Stimulated activated CD8-positive, alpha-beta memory T cell treated with anti-CD3 and anti-CD28 coated beads, Interleukin-7, amount 100 ng/mL, for 48 hours (primary cell): ENCODE data around the gene CCNH.

Source experiments
- DNase-seq, 2 donors: peaks; one replicate each; pipeline ENCODE4 v3.0.0-alpha.2; 2020; ENCODE audit warnings: low read depth in 1 of 2; ENCODE audit errors: extremely low read depth in 1 of 2

CCNH gene

DNA sequence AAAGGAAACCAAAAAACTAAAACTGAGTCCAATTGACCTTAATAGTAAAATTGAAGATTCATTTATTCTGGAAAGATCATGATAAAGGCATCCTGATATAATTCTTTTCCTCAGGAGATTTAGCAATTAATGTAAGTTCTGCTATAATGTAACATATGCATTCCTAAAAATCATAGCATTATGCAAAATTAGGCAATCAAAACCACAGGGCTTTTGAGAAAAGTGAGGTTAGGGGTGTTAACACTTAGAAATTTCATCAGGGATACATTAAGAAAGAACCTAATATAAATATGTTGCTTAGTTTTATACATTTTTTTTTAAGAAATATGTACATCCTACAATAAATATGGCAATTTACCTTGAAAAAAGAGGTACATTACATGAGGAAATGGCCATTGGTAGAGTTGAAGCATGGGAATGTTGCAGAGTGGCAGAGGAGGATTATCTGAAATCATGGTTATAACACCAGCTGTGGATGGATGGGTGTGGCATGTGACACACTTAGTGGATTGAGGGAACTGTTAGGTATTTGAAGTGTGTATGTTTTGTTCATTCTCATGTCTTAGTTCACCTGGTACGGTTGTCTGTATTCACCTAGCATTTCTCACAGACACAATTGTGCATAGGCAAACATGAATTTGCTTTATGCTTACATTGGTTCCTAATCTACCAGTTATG is 51.1 kb downstream of the CCNH start:
- no peak for DNase-seq

DNA sequence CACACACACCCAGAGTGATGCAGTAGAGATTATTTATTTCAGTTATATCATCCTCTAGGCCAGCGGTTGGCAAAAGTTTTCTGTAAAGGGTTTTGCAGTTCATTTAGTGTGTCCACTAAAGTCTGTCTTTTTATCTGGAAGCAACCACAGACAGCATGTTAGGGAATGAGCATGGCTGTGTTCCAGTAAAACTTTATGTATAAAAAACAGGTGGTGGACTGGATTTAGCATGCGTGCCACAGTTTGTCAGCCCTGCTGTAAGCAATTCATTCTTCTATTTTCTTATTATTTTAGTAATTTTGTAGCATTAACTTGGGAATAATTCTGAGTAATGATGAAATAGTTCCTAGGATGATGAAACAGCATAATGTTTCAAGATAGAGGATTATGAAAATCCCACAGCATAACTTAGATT is 51.7 kb downstream of the CCNH start:
- no peak for DNase-seq

DNA sequence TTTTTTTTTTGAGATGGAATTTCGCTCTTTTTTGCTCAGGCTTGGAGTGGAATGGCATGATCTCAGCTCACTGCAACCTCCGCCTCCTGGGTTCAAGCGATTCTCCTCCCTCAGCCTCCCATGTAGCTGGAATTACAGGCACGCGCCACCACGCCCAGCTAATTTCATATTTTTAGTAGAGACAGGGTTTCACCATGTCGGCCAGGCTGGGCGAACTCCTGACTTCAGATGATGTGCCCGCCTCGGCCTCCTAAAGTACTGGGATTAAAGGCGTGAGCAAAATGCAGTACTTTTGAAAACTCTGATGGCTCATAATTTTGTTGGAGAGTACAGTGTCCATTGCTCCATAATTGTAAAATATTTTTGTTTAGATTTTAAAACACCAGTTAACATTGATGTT is 52.6 kb downstream of the CCNH start:
- DNase-seq: no peak

DNA sequence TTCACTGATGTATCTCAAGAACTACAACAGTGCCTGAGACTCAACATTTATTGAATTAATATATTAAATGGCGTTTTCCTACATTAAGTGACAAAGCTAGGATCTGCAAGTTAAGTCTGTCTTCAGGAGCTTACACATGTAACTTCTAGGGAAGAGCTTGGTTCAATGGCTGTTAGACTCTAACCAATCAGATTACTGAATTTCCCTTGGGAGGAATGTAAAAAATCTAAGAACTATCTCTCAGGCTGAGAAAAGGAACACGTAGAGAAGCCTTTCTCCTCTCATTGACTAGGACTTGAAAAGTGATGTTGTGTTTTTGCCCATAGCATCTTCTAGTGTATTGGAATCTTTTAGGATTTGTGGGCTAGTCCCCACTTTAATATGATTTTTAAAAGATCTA is 53.6 kb downstream of the CCNH start:
- no peak for DNase-seq

DNA sequence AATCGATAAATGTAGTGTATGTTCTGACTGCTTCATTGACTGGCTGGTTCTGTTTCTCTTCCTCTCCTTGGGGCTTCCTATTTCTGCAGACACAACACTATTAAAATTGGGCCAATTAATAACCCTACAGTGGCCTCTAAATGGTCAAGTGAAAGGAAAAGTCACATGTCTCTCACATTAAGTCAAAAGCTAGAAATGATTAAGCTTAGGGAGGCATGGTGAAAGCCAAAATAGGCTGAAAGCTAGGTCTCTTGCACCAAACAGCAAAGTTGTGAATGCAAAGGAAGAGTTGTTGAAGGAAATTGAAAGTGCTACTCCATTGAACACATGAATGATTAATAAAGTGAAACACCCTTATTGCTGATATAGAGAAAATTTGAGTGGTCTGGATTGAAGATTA is 58.2 kb downstream of the CCNH start:
- no peak for DNase-seq

DNA sequence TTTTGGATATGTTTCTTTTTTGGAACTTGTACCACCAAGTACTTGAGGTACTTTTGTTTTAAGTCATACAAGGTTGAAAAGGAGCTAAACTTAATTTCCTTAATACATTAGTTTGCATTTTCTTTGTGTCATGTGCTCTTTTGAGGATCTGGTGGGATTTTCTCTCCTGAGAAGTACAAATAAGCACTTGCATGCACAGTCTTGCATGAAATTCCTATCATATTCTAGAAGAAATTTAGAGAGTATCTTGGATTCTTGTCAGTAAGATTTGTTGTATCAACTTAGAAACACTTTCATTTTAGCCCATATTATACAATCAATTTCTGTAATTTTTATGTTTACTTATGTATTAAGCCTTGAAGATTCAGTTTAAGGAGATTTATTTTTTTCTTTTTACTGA is 64.9 kb downstream of the CCNH start:
- DNase-seq: no peak

DNA sequence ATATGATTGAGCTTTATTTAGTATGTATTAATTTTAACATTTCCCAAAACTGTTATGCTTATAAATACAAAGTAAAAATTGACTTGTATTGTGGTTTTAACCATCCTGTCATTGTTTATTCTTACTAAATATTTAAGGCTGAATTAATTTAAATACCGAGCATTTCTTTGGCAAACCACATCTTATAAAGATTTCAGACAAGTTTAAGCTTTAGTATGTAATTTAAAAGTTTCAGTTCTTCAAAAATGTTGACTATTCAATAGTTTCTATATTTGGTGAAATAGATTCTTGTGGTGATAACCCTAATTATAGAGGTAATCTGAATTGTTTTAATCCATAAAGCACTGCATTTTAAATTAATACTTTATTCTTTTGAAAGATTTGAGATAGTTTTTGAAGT is 65.5 kb downstream of the CCNH start:
- DNase-seq: no peak
